Smooth muscle cell (in vitro differentiated cells): ENCODE results near the gene MFN1. TPM values are rescaled to one million over a fixed set of nuclear protein-coding genes. Genes with fewer than 3 reads are reported as not detected.

Experiments used
- DNase-seq: peaks from one replicate; lab custom pipeline; 2025; ENCODE audit not compliant: unreplicated experiment; lab: John Stamatoyannopoulos, UW
- H2AFZ ChIP-seq: fragments of 200-600 bp; sonication (generic); 2 replicates; pipeline ENCODE4 v1.6.0; 2016; ENCODE audit warnings: antibody characterized with exemption, low read depth, mild to moderate bottlenecking
- H3F3A ChIP-seq: fragments of 200-600 bp; sonication (generic); 2 replicates; pipeline ENCODE4 v1.6.0; 2017; ENCODE audit warnings: antibody characterized with exemption, low read depth
- H3K27ac ChIP-seq: fragments of 200-600 bp; sonication (generic); 2 replicates; pipeline ENCODE4 v1.5.1; 2016; ENCODE audit warnings: low read depth, mild to moderate bottlenecking
- H3K27me3 ChIP-seq: fragments of 200-600 bp; sonication (generic); 2 replicates; pipeline ENCODE4 v1.6.1; 2016; ENCODE audit warnings: low read depth, mild to moderate bottlenecking
- H3K36me3 ChIP-seq: fragments of 200-600 bp; sonication (generic); 2 replicates; pipeline ENCODE4 v1.5.1; 2016; ENCODE audit warnings: low read depth
- H3K4me1 ChIP-seq: fragments of 200-600 bp; sonication (generic); 2 replicates; pipeline ENCODE4 v1.5.1; 2016; ENCODE audit warnings: low read depth
- H3K4me2 ChIP-seq: fragments of 200-600 bp; sonication (generic); 2 replicates; pipeline ENCODE4 v1.6.0; 2016; ENCODE audit warnings: mild to moderate bottlenecking
- H3K4me3 ChIP-seq: fragments of 200-600 bp; sonication (generic); 2 replicates; pipeline ENCODE4 v1.5.1; 2016; ENCODE audit warnings: mild to moderate bottlenecking
- H3K79me2 ChIP-seq: fragments of 200-600 bp; sonication (generic); 2 replicates; pipeline ENCODE4 v1.6.0; 2016; ENCODE audit warnings: low read depth, mild to moderate bottlenecking
- H3K9ac ChIP-seq: fragments of 200-600 bp; sonication (generic); 2 replicates; pipeline ENCODE4 v1.6.0; 2016; ENCODE audit warnings: low read depth
- H3K9me3 ChIP-seq: fragments of 200-600 bp; sonication (generic); replicated peaks from 2 replicates; pipeline ENCODE4 v1.5.1; 2016; ENCODE audit warnings: low read depth
- H4K20me1 ChIP-seq: fragments of 200-600 bp; sonication (generic); 2 replicates; pipeline ENCODE4 v1.6.0; 2016; ENCODE audit warnings: low read depth
- CTCF ChIP-seq: fragments of 200-600 bp; sonication (generic); IDR thresholded peaks from 2 replicates; pipeline ENCODE4 v1.5.1; 2017; ENCODE audit warnings: borderline replicate concordance, mild to moderate bottlenecking, antibody characterized with exemption; ENCODE audit not compliant: insufficient read depth, poor library complexity, severe bottlenecking
- WGBS: methylation state at CpG from one replicate; pipeline ENCODE4 v1.1.7; 2016; ENCODE audit warnings: low lambda C conversion rate; 5-methylcytosine and 5-hydroxymethylcytosine counted together
- polyA plus RNA-seq: library from polyadenylated mRNA; unstranded; fragments of >200 nt; fragmentation: Nextera tagmentation; extraction: Ambion mirVana; gene quantifications from 2 replicates; pipeline ENCODE4 v1.2.1, GENCODE V29; 2016
- total RNA-seq: library from RNA; depleted of rRNA; stranded (reverse); fragments of >200 nt; gene quantifications from 2 replicates; pipeline ENCODE4 v1.2.3, GENCODE V29; 2014

The MFN1 gene
- total and polyA plus RNA-seq, 2 experiments from 2014 or later: 14.6 to 46.4 TPM

- H3K36me3 ChIP-seq: no peaks in the 10 kb centered on the region
- no peaks in the 10 kb centered on the region for H3K9me3 ChIP-seq
- H3K27ac ChIP-seq: no peak overlapping the region
- no peaks in the 10 kb centered on the region for H3K27me3 ChIP-seq
- H3K9ac ChIP-seq: no peak overlapping the region
- H2AFZ ChIP-seq: no peak overlapping the region
- peaks cover 86% of the 10 kb centered on the region for H3K79me2 ChIP-seq
- WGBS: 97% methylated on average over 8 of the region's 8 CpGs
- H3K4me3 ChIP-seq: no peak overlapping the region
- H3K4me2 ChIP-seq: no peak overlapping the region
- no peak for DNase-seq
- peaks cover 88% of the 10 kb centered on the region for H4K20me1 ChIP-seq
- H3F3A ChIP-seq: no peaks in the 10 kb centered on the region
- no peaks in the 10 kb centered on the region for H3K4me1 ChIP-seq
- no peak for TF ChIP-seq CTCF
These were observed 81.5 kb downstream of the MFN1 start for GRCh38 chr3:179428876-179429548.

- H3K27ac ChIP-seq: no peak overlapping the region
- H3K9ac ChIP-seq: no peak overlapping the region
- no peak overlapping the region for H3K4me2 ChIP-seq
- WGBS: 95% methylated on average over 2 of the region's 2 CpGs
- no peak for DNase-seq
- no peaks in the 10 kb centered on the region for H3K27me3 ChIP-seq
- H3K4me3 ChIP-seq: no peak overlapping the region
- H2AFZ ChIP-seq: no peak overlapping the region
- H3K9me3 ChIP-seq: no peaks in the 10 kb centered on the region
- peaks cover 89% of the 10 kb centered on the region for H3K79me2 ChIP-seq
- no peaks in the 10 kb centered on the region for H3K36me3 ChIP-seq
- no peaks in the 10 kb centered on the region for H3F3A ChIP-seq
- H4K20me1 ChIP-seq: peaks cover 95% of the 10 kb centered on the region
- TF ChIP-seq CTCF: no peak
- peaks cover 3% of the 10 kb centered on the region for H3K4me1 ChIP-seq
These were observed 82.9 kb downstream of the MFN1 start for GRCh38 chr3:179430277-179430870.

- no peaks in the 10 kb centered on the region for H3F3A ChIP-seq
These were observed 84.5 kb downstream of the MFN1 start for GRCh38 chr3:179432021-179432420.

More at GRCh38 chr3:179432021-179432420, 84.5 kb downstream of the MFN1 start:
- Histone ChIP-seq H3K4me3 (no peak overlapping the region), H4K20me1 (peaks cover 94% of the 10 kb centered on the region), H3K36me3 (no peaks in the 10 kb centered on the region), H3K27ac (no peak overlapping the region), H2AFZ (no peak overlapping the region), H3K79me2 (peaks cover 100% of the 10 kb centered on the region), H3K4me1 (peaks cover 3% of the 10 kb centered on the region), H3K4me2 (no peak overlapping the region), H3K27me3 (no peaks in the 10 kb centered on the region), H3K9ac (no peak overlapping the region), H3K9me3 (no peaks in the 10 kb centered on the region)
- 95% methylated on average over 3 of the region's 3 CpGs for WGBS
- no peak for TF ChIP-seq CTCF
- no peak for DNase-seq
